ENCODE measurements around the gene RGL2. TPM values are rescaled to one million over a fixed set of nuclear protein-coding genes. Genes with fewer than 3 reads are reported as not detected.

RGL2 gene
- total and polyA plus RNA-seq, 2 of the 13 experiments (the other 11 are each of a cell fraction or from before 2014, with no cell fraction given) = 22.9 to 47.4 TPM

- TF ChIP-seq DZIP1 (CRISPR knock-in tag; IDR thresholded peaks at IDR 0.05) (no peak), KLF12 (CRISPR knock-in tag; IDR thresholded peaks at IDR 0.05; ENCODE audit: borderline replicate concordance) (peak; percentile 37; the same call in 1 of the 2 replicates), AGO1 (IDR thresholded peaks at IDR 0.05; ENCODE audit: low read depth, low read length, poor library complexity, severe bottlenecking) (peak; percentile 99), ZSCAN30 (CRISPR knock-in tag; IDR thresholded peaks at IDR 0.05) (peak; percentile 95), ZNF512B (CRISPR knock-in tag; IDR thresholded peaks at IDR 0.05; ENCODE audit: borderline replicate concordance) (no peak; the same call in 1 of the 2 replicates), PHB2 (IDR thresholded peaks at IDR 0.05; ENCODE audit: partially characterized antibody) (no peak), POLR2A (IDR thresholded peaks at IDR 0.05; ENCODE audit: insufficient read depth in 1 of 2, low read depth in 2 of 2, low read length in 2 of 2) (peak; percentile 88 to 95), FOXA3 (CRISPR knock-in tag; IDR thresholded peaks at IDR 0.05) (peak; percentile 69), ZKSCAN5 (CRISPR knock-in tag; IDR thresholded peaks at IDR 0.05) (no peak), MEF2D (CRISPR knock-in tag; IDR thresholded peaks at IDR 0.05) (peak; percentile 48; the same call in 1 of the 2 replicates), THAP9 (CRISPR knock-in tag; IDR thresholded peaks at IDR 0.05; ENCODE audit: borderline replicate concordance) (peak; percentile 88), ZKSCAN1 (IDR thresholded peaks at IDR 0.05; ENCODE audit: low read length) (no peak), ZNF530 (CRISPR knock-in tag; IDR thresholded peaks at IDR 0.05; ENCODE audit: low read depth) (no peak), HMGXB4 (CRISPR knock-in tag; IDR thresholded peaks at IDR 0.05; ENCODE audit: borderline replicate concordance in 1 of 2, low read depth in 1 of 2) (peak; percentile 99 to 100)
These were observed 649 bp upstream of the RGL2 start (continued) for GRCh38 chr6:33299237-33299944.

Data from HepG2 (cell line).